D341Med (cell line): Measurements from ENCODE around the gene ARID1B.

Experiments
- DNase-seq: peaks from one replicate; pipeline ENCODE4 v3.0.0; 2012; ENCODE audit warnings: low spot score

The ARID1B gene

GRCh38 chr6:157185986-157186385, 408.8 kb downstream of the ARID1B start:
- no peak for DNase-seq

GRCh38 chr6:157186785-157187181, 409.6 kb downstream of the ARID1B start:
- DNase-seq, result no peak

- DNase-seq, result no peak
Measured at GRCh38 chr6:157187182-157188083, 410.3 kb downstream of the ARID1B start.

GRCh38 chr6:157188213-157188612, 411.0 kb downstream of the ARID1B start:
- DNase-seq, result no peak

- no peak for DNase-seq
Measured at GRCh38 chr6:157193443-157193996, 416.3 kb downstream of the ARID1B start.

GRCh38 chr6:157194110-157194509, 416.9 kb downstream of the ARID1B start:
- DNase-seq, result no peak

GRCh38 chr6:157194643-157195042, 417.5 kb downstream of the ARID1B start:
- no peak for DNase-seq

- no peak for DNase-seq
Measured at GRCh38 chr6:157196391-157196790, 419.2 kb downstream of the ARID1B start.

GRCh38 chr6:157198425-157199279, 421.5 kb downstream of the ARID1B start:
- DNase-seq, result peak; percentile 76

- no peak for DNase-seq
Measured at GRCh38 chr6:157200117-157200516, 422.9 kb downstream of the ARID1B start.

GRCh38 chr6:157200611-157201010, 423.4 kb downstream of the ARID1B start:
- DNase-seq, result no peak

GRCh38 chr6:157201083-157201482, 423.9 kb downstream of the ARID1B start:
- DNase-seq, result no peak

- DNase-seq, result no peak
Measured at GRCh38 chr6:157203312-157203744, 426.1 kb downstream of the ARID1B start.

- no peak for DNase-seq
Measured at GRCh38 chr6:157203764-157204163, 426.6 kb downstream of the ARID1B start.

- DNase-seq, result no peak
Measured at GRCh38 chr6:157205473-157206358, 428.5 kb downstream of the ARID1B start.

GRCh38 chr6:157206359-157206815, 429.2 kb downstream of the ARID1B start:
- no peak for DNase-seq

GRCh38 chr6:157207521-157208076, 430.4 kb downstream of the ARID1B start:
- no peak for DNase-seq

GRCh38 chr6:157209865-157210530, 432.8 kb downstream of the ARID1B start:
- no peak for DNase-seq

GRCh38 chr6:157210954-157211353, 433.8 kb downstream of the ARID1B start:
- no peak for DNase-seq

GRCh38 chr6:157211603-157212455, 434.7 kb downstream of the ARID1B start:
- DNase-seq, result no peak
